HL-60 (cell line): Measurements from ENCODE around the gene SLC24A3.
A peak's percentile ranks its signal among the peaks of the same experiment; 100 is the strongest.

ENCODE experiments used
- DNase-seq, 2 experiments: peaks; one replicate each; pipeline ENCODE4 v3.0.0-alpha.2; 2010 to 2020; ENCODE audit warnings: low read depth in 1 of 2, low spot score in 1 of 2
- H3K27ac ChIP-seq: fragments of 250-450 bp; sonication (Bioruptor Pico); replicated peaks from 2 replicates; pipeline ENCODE4 v1.5.1; 2020; ENCODE audit warnings: mild to moderate bottlenecking, moderate library complexity
- H3K27me3 ChIP-seq: fragments of 250-450 bp; sonication (Bioruptor Pico); 2 replicates; pipeline ENCODE4 v1.5.1; 2021; ENCODE audit warnings: mild to moderate bottlenecking, moderate library complexity; ENCODE audit not compliant: insufficient read depth, poor library complexity, severe bottlenecking
- H3K4me3 ChIP-seq: replicated peaks from 2 replicates; pipeline ENCODE4 v1.5.1; 2011; ENCODE audit warnings: mild to moderate bottlenecking, control low read depth, low read length; ENCODE audit not compliant: insufficient read depth
- GABPA ChIP-seq: IDR thresholded peaks from 2 replicates; pipeline ENCODE4 v1.6.1; 2012; ENCODE audit warnings: low read depth
- POLR2AphosphoS5 ChIP-seq: IDR thresholded peaks from 2 replicates; pipeline ENCODE4 v1.6.1; 2012; ENCODE audit warnings: low read depth
- SPI1 ChIP-seq: IDR thresholded peaks from 2 replicates; pipeline ENCODE4 v1.6.1; 2012; ENCODE audit warnings: low read depth, mild to moderate bottlenecking, borderline replicate concordance
- TF ChIP-seq, protein P1 (sequence below): IDR thresholded peaks from 2 replicates; pipeline ENCODE4 v1.6.1; 2012; ENCODE audit warnings: low read depth; ENCODE audit not compliant: insufficient replicate concordance
- TF ChIP-seq, protein P2 (sequence below): IDR thresholded peaks from one replicate; pipeline ENCODE4 v1.5.1; 2011; ENCODE audit warnings: low read length, control low read depth, inconsistent platforms; ENCODE audit not compliant: insufficient read depth

SLC24A3 gene

DNA sequence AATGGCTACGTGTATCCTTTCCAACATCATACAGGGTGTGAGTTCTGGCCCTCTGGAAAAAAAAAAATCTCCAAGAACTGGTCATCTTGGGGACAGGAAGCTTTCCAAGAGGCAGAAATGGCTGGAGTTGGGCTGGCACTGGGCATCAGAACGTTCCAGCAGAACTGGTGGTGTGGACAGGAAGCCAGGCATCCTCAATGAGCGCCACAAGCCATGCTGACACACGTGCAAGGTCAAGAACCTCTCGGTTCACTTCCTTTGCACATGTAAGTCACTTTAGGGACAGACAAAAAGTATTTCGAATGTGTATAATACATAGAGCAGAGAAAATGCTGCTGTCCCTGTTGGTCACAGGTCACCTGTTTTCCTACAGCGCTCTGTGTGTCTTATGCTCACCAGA lies 518.3 kb downstream of the SLC24A3 start:
- TF ChIP-seq POLR2AphosphoS5 (no peak), SPI1 (no peak), GABPA (no peak)
- TF ChIP-seq, protein P1, sequence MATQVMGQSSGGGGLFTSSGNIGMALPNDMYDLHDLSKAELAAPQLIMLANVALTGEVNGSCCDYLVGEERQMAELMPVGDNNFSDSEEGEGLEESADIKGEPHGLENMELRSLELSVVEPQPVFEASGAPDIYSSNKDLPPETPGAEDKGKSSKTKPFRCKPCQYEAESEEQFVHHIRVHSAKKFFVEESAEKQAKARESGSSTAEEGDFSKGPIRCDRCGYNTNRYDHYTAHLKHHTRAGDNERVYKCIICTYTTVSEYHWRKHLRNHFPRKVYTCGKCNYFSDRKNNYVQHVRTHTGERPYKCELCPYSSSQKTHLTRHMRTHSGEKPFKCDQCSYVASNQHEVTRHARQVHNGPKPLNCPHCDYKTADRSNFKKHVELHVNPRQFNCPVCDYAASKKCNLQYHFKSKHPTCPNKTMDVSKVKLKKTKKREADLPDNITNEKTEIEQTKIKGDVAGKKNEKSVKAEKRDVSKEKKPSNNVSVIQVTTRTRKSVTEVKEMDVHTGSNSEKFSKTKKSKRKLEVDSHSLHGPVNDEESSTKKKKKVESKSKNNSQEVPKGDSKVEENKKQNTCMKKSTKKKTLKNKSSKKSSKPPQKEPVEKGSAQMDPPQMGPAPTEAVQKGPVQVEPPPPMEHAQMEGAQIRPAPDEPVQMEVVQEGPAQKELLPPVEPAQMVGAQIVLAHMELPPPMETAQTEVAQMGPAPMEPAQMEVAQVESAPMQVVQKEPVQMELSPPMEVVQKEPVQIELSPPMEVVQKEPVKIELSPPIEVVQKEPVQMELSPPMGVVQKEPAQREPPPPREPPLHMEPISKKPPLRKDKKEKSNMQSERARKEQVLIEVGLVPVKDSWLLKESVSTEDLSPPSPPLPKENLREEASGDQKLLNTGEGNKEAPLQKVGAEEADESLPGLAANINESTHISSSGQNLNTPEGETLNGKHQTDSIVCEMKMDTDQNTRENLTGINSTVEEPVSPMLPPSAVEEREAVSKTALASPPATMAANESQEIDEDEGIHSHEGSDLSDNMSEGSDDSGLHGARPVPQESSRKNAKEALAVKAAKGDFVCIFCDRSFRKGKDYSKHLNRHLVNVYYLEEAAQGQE = no peak
- TF ChIP-seq, protein P2, sequence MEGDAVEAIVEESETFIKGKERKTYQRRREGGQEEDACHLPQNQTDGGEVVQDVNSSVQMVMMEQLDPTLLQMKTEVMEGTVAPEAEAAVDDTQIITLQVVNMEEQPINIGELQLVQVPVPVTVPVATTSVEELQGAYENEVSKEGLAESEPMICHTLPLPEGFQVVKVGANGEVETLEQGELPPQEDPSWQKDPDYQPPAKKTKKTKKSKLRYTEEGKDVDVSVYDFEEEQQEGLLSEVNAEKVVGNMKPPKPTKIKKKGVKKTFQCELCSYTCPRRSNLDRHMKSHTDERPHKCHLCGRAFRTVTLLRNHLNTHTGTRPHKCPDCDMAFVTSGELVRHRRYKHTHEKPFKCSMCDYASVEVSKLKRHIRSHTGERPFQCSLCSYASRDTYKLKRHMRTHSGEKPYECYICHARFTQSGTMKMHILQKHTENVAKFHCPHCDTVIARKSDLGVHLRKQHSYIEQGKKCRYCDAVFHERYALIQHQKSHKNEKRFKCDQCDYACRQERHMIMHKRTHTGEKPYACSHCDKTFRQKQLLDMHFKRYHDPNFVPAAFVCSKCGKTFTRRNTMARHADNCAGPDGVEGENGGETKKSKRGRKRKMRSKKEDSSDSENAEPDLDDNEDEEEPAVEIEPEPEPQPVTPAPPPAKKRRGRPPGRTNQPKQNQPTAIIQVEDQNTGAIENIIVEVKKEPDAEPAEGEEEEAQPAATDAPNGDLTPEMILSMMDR = no peak
- DNase-seq = no peak
- Histone ChIP-seq H3K27me3 (no peaks in the 10 kb centered on the region), H3K27ac (no peak overlapping the region), H3K4me3 (no peak overlapping the region)

DNA sequence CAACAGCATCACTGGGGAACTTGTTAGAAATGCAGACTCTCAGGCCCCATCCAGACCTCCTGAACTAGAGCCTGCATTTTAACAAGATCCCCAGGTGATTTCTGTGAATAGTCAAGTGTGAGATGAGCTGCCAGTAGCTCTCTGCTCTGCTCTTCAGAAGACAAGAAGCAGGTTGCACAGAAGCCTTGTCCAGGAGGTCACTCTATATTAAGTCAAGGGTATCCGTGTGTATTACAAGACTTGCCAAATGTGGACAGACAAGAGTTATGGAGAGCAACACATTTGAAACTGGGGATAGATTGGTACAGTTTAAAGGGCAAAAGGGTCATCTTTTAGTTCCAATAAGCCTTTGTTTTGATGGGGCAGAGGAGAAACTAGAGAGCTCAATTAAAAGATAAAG lies 522.4 kb downstream of the SLC24A3 start:
- no peaks in the 10 kb centered on the region for H3K27me3 ChIP-seq
- H3K27ac ChIP-seq = no peak overlapping the region
- no peak overlapping the region for H3K4me3 ChIP-seq
- no peak for DNase-seq
- TF ChIP-seq POLR2AphosphoS5 (no peak), SPI1 (no peak), GABPA (no peak)
- TF ChIP-seq, protein P2 = no peak
- TF ChIP-seq, protein P1 = no peak

DNA sequence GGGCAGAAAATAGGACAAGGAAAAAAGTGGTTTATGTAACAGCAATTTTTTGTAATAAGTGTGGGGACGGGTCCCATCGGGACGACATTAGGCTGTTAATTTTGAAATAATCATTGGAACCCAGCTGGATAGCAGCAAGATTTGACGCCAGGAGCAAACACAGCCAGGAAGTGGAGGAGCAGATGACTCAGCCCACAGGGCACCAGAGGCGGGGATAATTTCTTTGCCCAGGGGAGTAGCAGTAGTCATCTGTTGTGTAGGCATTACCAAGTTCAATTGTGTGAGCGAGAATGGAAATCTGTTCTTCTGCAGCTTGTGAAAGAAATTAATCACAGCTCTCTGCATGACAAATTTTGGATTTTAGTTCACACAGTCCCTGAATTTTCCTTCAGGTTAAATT lies 523.0 kb downstream of the SLC24A3 start:
- Histone ChIP-seq H3K27ac (no peak overlapping the region), H3K27me3 (no peaks in the 10 kb centered on the region), H3K4me3 (no peak overlapping the region)
- no peak for TF ChIP-seq SPI1
- TF ChIP-seq, protein P2 = no peak
- TF ChIP-seq, protein P1 = no peak
- TF ChIP-seq GABPA = no peak
- TF ChIP-seq POLR2AphosphoS5 = no peak
- peak in 1 of 2 experiments; percentile 75 for DNase-seq
